Measurements from ENCODE around the gene ABCG1.

ABCG1 gene

DNA sequence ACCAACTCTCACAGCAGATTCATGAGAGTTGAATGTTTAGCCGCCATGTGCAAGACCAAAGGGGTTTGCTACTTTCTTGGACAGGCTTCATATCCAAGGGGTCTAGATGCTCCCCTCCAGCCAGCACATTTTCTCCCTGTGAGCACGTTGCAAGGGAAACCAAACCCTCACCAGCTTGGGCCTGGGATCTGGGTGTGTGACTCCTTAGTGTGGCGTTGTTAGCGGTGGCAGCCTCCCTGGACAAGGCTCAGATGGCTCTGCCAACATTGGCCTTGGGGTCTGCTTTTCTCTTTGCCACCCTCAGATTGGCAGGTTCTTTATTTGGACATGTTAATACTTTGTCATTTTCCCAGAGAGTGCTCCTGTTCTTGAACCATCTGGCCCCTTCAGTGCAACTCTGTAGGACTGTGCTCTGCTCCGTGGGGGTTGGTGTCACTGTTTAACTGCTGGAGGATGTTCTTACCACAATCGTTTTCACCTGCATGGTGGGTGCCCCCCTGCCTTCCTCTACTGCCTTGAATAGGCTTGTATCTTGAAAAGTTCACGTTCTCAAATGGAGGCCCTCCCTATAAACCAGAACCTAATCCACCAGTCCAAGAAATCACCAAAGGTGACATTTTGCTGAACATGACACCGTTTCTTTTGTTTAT lies 13.4 kb downstream of the ABCG1 start:
- DNase-seq (ENCODE audit: low spot score): no peak

DNA sequence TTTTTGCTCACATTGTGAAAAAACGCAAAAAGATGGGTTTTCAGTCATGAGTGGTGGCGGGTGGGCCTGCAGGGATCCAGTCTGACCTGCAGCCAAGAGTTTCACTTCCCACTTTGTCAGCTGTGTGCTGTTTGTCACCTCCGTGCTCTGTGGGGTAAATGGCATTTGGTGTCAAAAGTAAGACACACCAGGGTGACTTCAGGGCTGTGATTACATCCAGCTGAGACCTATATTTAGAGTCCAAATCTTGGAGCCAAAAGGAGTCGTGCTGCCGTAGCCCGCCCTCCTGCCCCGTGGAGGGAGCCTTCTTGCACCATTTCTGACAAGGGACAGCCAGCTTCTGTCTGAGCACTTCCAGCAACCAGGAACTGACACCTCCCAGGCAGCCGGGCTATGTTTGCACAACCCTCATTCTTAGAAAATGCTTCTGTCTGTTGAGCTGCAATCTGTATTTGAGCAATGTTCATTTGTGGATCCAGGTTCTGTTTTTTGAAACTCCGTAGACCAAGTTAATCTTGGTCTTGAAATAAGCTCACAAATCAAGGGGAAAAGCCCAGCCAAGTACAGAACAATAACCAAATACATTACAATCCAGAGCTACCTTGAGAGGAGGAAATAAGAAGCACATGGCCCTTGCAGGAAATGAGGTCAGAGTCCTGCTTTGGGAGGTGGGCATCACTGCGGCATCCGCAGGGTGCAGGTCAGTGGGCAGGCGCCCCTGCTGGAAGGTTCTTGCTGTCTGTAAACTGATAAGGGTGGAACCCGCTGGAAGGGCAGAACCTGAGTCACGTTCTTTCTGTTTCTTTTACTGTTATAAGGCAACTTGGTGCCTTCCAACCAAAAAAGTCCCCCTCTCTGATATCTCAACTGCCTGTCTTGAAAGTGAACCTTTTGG lies 14.4 kb downstream of the ABCG1 start:
- DNase-seq (ENCODE audit: low spot score): no peak

DNA sequence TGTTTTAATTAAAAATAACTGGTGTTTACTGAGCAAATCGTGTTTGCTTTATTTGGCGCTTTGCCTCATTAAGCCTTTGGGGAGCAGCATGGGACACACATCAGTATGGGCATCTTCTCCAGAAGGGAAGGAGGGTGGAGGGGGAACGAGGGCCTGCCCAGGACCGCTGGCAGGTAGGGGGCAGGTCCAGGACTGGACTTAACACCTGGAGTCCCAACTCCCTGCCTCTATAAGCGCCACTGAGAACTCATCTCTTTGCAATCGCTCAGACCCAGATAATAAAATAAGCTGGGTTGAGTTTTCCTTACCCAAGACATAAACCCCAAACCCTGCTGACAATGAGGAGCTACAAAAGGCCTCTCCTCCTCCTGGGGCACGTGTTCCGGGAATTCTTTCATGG lies 15.1 kb downstream of the ABCG1 start:
- DNase-seq (ENCODE audit: low spot score): no peak

DNA sequence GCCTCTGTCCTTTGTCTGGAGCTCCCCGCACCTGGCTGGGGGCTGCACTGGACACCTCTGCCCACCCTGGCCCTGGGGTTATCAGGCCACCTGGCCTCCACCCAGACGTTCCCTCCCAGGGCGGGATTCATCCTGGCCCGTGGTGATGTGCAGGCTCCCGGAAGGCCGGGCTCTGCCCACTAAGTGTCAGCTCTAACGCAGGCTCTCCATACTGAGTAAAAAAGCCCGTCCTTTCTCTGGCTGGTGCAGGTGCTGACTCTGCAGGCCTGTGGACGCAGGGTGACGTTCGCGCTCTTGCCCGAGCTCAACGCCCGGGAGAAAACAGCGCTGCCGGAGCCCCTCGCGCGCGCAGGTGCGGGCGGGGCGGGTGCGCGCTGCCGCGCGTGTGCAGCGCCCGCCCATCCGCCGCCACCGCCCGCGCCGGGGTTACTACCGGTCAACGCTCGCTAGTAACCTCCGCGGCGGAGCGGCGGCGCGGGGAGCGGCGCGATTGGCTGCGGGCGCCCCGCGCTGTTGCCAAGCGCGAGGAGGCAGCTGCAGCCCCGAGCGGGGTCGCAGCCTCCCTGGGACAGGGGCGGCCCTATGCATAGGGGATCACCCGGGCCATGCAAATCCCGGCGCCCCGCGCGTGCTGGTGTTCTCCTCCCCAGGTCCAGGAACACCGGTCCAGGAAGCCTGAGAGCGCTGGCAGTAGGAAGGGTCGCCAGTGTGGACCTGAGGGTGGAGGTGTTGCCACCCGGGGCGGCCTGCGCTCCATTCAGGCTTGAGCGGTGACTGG lies 15.7 kb downstream of the ABCG1 start:
- DNase-seq (ENCODE audit: low spot score): peak; percentile 63

DNA sequence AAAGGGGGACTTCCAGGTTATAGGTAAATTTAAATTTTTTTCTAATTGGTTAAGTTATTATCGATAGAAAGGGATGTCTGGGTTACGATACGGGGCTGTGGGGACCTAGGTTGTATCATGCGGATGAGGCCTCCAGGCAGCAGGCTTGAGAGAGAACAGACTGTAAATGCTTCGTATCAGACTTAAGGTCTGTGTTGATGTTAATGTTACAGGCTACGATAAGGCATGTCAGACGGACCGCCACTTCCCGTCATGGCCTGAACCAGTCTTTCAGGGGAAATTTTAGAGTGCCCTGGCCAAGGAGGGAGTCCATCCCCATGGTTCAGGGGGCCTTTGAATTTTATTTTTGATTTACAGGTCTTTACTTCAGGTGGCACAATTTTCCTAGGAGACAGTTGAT lies 16.7 kb downstream of the ABCG1 start:
- DNase-seq (ENCODE audit: low spot score): no peak

DNA sequence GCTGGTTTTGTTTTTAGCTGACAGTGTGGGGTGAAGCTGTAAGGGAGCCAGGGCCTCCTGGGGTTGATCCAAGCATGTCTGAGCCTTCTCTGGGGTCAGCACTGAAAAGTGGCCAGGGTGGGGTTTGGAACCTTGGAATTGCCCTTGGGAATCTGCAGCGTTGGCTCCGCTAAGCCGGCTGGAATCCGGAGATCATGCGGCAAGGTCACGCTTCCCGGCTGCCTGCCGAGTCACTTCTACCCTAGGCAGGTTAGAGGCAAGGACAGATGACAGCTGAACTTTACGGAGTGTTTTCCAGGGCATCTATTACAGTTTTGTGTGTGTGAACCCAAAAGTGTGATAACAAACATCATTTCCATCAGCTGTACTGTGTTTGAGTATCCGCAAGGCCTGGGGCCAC lies 17.1 kb downstream of the ABCG1 start:
- no peak for DNase-seq (ENCODE audit: low spot score)

DNA sequence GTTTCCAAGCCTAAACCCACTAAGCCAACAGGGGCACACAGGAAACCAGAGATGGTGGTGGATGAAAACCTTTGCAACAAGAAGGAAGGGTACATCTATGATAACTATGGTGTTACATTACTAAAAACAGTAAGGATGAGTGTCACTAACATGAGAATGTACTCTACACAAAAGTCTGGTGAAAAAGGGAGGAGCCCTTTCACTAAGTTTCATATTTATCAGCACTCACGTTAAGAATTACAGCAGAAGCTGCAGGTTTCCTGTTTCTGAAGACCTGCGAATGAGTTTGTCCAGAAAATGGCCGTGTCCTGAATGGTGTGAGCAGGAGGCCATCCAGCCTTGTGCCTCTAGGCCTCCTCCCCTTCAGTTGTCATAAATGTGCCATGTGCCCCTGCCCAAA lies 17.8 kb downstream of the ABCG1 start:
- DNase-seq (ENCODE audit: low spot score): no peak

DNA sequence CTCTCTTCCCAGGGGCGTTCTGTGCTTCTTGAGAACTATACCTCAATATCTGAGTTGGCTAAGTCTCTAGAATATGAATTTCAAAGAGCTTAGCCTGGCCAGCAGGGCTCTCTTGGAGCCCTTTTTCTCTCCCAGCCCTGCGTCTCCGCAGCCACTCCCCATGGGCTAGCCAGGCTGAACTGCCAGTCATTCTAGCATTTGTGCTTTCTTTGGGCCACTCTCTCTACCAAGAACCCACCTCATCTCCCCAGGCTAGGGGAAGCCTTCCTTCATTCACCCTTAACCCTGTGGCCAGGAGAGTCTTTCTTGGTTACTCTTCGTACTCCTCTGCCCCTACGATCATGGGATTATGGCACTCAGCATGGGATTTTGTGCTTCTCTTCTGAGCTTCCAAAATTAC lies 18.2 kb downstream of the ABCG1 start:
- DNase-seq (ENCODE audit: low spot score): no peak

DNA sequence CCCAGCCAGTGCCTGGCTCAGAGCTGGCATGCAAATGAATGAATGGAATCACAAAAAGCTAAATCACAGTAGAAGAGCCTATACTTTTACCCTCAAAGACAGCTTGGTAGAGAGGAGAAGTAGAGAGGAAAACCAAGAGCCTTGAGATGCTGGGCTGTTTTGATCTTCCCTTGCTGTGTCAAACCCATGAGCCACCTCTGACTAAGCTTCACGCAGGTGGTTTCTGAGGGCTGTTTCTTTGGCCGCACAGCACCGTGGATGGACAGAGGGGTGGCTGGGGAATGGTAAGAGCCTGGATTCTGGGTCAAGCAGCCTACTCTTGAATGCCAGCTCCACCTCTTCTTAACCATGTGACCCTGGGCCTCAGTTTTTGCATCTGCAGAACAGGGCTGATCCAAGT lies 18.6 kb downstream of the ABCG1 start:
- DNase-seq (ENCODE audit: low spot score): no peak

DNA sequence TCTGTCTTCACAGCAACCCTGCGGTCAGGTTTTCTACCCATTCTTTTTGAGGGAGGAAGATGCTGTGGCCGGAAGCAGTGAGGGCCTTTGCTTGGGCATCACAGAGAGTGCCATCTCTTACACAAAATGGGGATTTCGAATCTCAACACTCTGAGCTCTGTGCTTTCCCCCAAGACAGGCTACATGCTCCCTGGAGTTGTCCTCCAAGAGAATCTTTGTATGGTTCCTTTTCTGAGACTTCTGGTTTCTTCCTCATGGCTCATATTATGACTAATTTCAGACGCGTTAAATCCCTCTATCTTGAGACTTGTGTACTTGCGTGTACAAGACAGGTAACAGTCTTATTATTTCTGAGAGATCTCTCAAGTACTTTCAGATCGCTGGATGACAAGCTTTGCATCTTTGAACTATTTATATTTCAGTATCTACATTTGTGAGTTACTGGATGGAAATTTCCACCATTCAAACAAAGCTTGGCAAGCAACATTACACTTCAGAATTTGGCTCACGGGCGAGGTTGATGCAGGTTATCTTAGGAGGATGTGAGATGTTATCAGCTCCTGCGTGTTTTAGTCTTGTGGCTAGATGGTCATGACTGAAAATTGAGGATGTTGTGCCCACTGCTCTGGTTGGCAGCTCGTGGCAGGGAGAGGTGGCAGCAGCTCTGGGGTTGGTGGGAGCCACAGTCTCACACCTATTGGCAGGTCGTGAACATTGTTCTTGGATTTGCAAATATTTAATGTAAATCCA lies 19.4 kb downstream of the ABCG1 start:
- DNase-seq (ENCODE audit: low spot score): no peak

DNA sequence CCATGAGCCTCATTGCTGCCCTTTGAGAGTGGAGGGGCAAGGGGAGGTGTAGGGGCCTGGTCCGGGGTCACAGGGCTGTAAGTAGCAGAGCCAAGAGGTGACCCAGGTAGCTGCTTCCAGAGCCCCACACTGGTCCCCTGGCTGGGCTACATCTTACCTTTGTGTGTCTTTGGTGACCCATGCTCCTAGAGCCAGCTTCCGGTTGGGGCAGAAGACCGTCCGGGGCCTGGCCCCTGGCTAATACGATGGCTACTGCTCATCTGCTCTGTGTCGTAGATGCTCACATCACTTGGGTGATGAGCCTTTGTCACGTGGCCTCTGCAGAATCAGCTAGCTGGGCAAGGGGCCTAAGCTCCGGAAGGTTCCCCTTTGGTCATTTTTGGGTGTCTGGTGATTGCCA lies 20.6 kb downstream of the ABCG1 start:
- no peak for DNase-seq (ENCODE audit: low spot score)

DNA sequence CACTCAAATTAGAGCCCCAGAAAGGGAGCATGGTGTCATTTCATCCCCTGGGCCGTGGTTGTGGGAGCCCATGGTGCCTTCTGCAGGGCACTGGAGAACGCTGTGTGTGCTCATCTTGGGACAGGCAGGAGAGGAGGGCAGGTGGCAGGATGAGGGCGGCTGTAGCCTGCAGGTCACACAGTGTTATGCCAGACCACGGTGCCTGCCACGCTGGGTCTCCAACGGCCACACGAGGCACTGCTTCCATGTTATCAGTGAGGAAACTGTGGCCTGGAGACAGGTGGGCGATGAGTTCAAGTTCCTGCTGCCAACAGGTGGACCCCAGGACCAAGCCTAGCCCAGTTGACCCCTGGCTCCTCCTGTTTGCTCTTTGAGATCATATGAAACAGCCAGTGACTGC lies 21.0 kb downstream of the ABCG1 start:
- DNase-seq (ENCODE audit: low spot score): no peak

DNA sequence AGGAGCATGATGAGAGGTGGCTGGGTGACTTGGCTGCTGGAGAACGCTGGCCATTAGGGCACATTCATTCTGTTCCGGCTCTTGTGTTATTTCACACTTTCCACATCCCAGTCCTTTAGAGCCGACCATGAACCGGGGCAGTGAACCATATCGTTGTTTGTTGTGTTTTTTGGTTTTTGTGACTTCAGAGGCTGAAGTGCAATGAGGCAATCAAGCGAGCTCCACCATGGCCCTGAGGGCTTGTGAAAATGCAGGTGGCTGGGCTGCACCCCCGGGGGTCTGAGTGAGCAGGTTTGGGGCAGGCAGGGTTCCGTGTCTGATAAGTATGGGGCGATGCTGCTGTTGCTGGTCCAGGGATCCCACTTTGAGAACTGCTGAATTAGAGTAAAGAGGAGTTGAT lies 23.7 kb downstream of the ABCG1 start:
- no peak for DNase-seq (ENCODE audit: low spot score)

DNA sequence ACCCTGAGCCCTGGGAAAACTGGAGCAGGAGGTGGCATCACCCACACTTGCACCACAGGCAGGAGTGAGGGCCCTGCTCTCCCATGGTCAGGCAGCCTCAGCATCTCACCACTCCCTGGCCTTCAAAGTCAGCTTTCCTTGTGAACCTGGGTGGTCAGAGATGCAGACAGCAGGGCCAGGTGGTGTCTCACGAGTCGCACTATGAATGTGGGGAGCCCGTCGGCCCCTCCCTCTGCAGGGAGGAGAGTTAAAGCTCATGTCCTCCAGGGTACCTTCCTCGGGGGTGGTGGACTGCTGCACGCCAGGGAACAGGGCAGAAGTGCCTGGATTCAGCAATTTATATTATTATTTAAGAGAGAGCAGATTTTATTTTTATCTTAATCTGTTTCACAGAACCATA lies 24.1 kb downstream of the ABCG1 start:
- DNase-seq (ENCODE audit: low spot score): no peak

DNA sequence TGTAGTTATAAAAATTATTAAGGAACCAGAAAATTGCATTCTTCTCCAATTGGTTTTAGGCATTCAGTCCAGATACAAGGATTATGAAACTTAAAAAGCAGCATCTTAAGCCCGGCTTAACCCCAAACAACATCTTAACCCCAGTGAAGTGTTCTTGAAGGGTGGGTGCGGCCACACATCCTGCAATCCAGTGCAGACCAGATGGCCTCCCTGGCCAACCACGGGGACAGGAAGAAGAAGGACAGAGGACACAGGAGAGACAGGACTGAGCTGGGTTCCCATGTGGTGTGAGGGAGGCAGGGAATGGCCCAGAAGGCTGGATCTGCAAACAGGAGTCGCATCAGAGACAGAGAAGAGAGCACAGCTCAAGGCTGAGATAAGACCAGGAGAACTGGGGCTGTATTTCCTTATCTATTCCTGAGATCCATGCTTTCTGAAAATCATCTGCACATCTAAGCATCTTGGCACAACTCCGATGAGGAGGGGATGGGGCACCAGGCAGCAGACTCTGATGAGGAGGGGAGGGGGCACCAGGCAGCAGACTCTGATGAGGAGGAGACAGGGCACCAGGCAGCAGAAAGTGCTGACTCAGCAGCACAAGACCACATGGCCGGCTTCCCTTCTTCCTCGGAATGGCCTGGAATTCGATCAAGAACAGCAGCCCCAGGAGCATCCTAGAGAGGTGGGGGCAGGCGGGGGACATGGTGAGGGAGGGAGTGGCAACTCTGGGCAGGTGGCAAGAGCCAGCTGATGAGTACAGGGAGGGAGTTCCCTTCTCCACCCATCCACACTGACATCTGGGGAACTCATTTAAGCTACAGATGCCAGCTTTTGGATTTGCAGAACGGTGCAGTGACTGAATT lies 26.6 kb downstream of the ABCG1 start:
- DNase-seq (ENCODE audit: low spot score): no peak

DNA sequence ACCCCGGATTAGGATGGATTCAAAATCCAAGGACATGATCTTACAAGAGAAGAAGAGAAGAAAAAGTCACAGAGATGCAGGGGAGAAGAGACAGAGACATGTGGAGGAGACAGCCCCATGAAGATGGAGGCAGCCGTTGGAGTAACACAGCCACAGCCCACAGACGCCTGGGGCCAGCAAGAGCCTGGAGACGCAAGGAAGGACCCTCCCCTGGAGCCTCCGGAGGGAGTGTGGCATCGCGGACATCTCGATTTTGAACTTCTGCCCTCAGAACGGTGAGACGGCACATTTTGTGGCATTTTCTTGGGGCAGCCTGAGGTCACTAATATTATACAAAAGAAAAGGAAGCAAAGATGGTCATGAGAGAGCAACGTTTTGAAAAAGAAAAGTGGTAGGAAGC lies 28.8 kb downstream of the ABCG1 start:
- no peak for DNase-seq (ENCODE audit: low spot score)

DNA sequence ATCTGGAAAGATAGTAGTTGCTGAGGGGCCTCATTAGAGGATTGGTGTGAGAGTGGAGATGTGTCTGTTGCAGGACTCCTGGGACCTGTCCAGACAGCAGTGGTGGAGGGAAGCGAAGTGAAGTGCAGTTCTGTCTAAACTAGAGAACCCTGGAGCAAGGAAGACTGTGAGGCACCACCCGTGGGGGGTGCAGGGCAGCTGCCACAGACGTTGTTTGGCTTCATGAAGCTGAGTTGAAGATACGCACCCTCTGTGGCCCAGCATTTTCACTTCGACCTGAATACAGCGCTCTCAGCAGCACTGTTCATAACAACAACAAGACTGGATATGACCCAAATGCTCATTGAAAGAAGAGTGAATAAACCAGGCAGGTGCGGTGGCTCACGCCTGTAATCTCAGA lies 29.3 kb downstream of the ABCG1 start:
- DNase-seq (ENCODE audit: low spot score): no peak

DNA sequence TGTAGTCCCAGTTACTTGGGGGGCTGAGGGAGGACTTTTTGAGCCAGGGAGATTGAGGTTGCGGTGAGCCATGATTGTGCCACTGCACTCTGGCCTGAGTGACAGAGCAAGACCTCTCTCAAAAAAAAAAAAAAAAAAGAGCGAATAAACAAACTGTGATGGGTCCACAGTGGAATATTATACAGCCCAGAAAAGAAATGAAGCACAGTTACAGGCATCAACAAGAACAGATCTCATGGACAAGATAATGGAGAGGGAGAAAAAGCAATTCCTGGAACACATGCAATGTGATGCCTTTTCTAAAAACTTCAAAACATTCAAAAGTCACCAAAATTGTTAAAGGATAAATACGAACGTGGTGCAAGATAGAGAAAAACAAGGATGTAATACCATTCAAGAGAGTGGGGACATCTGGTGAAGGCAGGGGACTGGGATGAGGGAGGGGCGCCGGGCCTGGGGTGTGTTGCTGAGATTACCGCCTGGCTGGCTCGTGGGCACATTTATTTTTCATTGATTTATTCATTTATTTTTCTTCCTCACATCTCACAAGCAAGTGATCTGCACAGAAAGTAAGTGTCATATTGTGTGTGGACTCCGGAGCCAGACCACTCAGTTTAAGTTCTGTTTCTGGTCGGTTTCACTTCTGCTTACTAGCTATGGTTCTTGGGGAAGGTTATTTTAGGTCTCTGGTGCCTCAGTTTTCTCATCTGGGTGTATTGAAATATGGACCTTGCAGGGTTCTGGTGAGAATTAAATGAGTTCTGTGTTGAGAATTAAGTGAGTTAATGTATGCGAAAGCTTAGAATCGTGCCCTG lies 30.1 kb downstream of the ABCG1 start:
- DNase-seq (ENCODE audit: low spot score): no peak

DNA sequence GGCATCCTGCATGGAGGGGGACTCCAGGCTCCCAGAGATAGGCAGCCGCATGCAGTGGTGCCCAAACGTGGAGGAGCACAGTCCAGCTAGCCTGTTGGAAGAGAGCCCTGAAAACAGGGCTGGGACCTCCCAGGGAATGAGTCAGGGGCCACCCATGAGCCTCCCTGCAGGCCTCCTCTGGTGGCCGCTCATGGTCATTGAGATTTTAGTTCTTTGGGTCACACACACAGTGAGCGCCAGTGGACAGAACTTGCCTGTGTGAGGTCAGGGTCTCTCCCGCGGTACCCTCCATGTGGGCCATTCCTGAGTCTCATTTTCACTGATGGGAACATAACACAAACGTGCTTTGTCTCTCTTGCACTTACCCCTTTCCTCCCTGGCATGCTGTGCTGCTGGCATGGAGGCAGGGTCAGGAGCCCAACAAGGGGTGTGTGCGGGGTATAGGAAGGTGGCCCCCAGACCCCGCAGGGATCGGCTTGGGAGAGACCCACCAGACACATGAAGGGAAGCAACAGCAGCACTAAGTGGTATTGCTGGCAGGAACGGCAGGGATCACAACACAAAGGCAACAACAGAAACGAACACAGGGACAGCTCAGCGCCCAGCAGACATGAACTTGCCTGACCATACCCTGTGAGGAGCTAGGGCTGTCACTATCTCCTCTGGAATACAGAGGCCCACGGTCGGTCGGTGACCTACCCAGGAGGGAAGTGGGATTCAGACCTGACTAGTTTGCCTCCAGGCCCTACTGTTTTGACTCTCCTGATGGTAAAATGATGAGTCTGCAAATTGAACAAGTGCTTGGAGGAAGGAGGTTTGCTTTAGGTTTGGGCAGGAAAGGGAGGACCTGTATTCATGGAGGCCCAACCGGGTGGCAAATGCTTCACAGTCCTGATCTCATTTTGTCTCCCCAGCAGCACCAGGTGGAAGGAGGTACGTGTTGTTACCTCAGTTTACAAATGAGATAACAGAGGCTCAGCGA lies 31.8 kb downstream of the ABCG1 start:
- no peak for DNase-seq (ENCODE audit: low spot score)
